H1 (cell line): ENCODE measurements around the gene OLFM1.

Experiments used
- BCL11A ChIP-seq, 2 experiments: IDR thresholded peaks; one replicate each; pipeline ENCODE4 v1.6.1; 2011; ENCODE audit warnings: low read depth in 2 of 2, low read length in 2 of 2, mild to moderate bottlenecking in 2 of 2
- CTCF ChIP-seq, 3 experiments: IDR thresholded peaks; 1 replicate in 2 of 3; 2 replicates in 1 of 3; pipeline versions ENCODE4 v1.5.1 to v1.6.1; 2011; ENCODE audit warnings: low read length in 3 of 3, mild to moderate bottlenecking in 3 of 3, inconsistent platforms in 2 of 3, low read depth in 1 of 3, moderate library complexity in 1 of 3; ENCODE audit not compliant: insufficient read depth in 1 of 3; ENCODE audit errors: control extremely low read depth in 1 of 3
- EP300 ChIP-seq, 2 experiments: IDR thresholded peaks; 1 replicate in 1 of 2; 2 replicates in 1 of 2; pipeline ENCODE4 v1.6.1; 2011 to 2012; ENCODE audit warnings: low read depth in 2 of 2, low read length in 2 of 2, mild to moderate bottlenecking in 2 of 2, borderline replicate concordance in 1 of 2, inconsistent platforms in 1 of 2, moderate library complexity in 1 of 2
- MAX ChIP-seq: IDR thresholded peaks from 2 replicates; pipeline ENCODE4 v1.6.1; 2012; ENCODE audit warnings: inconsistent platforms
- POLR2AphosphoS5 ChIP-seq: IDR thresholded peaks from 2 replicates; pipeline ENCODE4 v1.6.1; 2011; ENCODE audit warnings: low read depth, low read length
- TBP ChIP-seq: IDR thresholded peaks from 2 replicates; pipeline ENCODE4 v1.6.1; 2011; ENCODE audit warnings: low read depth, low read length, improper control_type of control experiment
- YY1 ChIP-seq: IDR thresholded peaks from 2 replicates; pipeline ENCODE4 v1.6.1; 2011; ENCODE audit warnings: low read depth, mild to moderate bottlenecking, low read length

- TF ChIP-seq EP300 (IDR thresholded peaks at IDR 0.05; ENCODE audit: borderline replicate concordance in 1 of 2, low read depth in 2 of 2, low read length in 2 of 2) (no peak), TBP (no peak), MAX (no peak), BCL11A (IDR thresholded peaks at IDR 0.05; ENCODE audit: low read depth in 2 of 2, low read length in 2 of 2) (no peak), CTCF (IDR thresholded peaks at IDR 0.05; ENCODE audit: control extremely low read depth in 1 of 3, insufficient read depth in 1 of 3, low read depth in 1 of 3, low read length in 3 of 3) (no peak), YY1 (no peak), POLR2AphosphoS5 (no peak)
These were observed 82.3 kb downstream of the OLFM1 start for GRCh38 chr9:135169709-135170226.
